PC-3 (cell line): ENCODE results near the gene ATP8A1.

Source experiments
- EZH2 ChIP-seq: fragments of 300-600 bp; sonication (generic); IDR thresholded peaks from one replicate; pipeline ENCODE4 v1.6.1; 2017; ENCODE audit warnings: antibody characterized with exemption, mild to moderate bottlenecking, low read length; ENCODE audit not compliant: unreplicated experiment
- EZH2phosphoT487 ChIP-seq: fragments of 300-600 bp; sonication (generic); IDR thresholded peaks from 2 replicates; pipeline ENCODE4 v1.6.1; 2018; ENCODE audit warnings: mild to moderate bottlenecking, antibody characterized with exemption, low read length, borderline replicate concordance
- TF ChIP-seq, protein P1 (sequence below): fragments of 300-600 bp; sonication (generic); conservative IDR thresholded peaks from 2 replicates; pipeline ENCODE4 v1.5.1; 2017; ENCODE audit warnings: antibody characterized with exemption, low read depth, mild to moderate bottlenecking, low read length

DNA sequence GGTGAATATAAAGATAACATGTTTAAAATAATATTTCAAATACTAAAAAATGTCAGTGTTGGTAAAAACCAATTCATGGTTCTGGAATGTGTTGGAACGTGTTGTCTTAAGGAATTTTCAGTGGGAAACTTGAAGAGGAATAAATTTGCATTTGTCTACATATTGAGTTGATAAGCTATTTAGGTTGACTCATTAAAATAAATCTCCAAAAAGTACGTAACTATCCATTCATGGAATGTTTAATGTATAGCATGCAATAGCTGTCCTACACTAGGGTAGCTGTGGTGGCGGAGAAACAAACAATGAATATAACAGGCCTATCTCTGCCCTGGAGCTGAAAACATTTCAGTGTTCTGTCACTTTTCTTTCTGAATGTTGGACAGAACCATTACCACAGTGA lies 239.4 kb downstream of the ATP8A1 start:
- TF ChIP-seq, protein P1, sequence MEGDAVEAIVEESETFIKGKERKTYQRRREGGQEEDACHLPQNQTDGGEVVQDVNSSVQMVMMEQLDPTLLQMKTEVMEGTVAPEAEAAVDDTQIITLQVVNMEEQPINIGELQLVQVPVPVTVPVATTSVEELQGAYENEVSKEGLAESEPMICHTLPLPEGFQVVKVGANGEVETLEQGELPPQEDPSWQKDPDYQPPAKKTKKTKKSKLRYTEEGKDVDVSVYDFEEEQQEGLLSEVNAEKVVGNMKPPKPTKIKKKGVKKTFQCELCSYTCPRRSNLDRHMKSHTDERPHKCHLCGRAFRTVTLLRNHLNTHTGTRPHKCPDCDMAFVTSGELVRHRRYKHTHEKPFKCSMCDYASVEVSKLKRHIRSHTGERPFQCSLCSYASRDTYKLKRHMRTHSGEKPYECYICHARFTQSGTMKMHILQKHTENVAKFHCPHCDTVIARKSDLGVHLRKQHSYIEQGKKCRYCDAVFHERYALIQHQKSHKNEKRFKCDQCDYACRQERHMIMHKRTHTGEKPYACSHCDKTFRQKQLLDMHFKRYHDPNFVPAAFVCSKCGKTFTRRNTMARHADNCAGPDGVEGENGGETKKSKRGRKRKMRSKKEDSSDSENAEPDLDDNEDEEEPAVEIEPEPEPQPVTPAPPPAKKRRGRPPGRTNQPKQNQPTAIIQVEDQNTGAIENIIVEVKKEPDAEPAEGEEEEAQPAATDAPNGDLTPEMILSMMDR = no peak
- no peak for TF ChIP-seq EZH2phosphoT487
- TF ChIP-seq EZH2 = no peak
